DND-41 (cell line): ENCODE results near the gene TMEM190.

Experiments used
- CTCF ChIP-seq: IDR thresholded peaks from 2 replicates; pipeline ENCODE4 v1.5.1; 2012; ENCODE audit warnings: borderline replicate concordance, low read length, moderate library complexity, mild to moderate bottlenecking; ENCODE audit not compliant: poor library complexity, severe bottlenecking; ENCODE audit errors: extremely low read depth
- EZH2 ChIP-seq: IDR thresholded peaks from 3 replicates; pipeline ENCODE4 v1.6.1; 2012; ENCODE audit warnings: borderline replicate concordance, low read depth, mild to moderate bottlenecking, moderate library complexity, low read length, inconsistent platforms; ENCODE audit not compliant: severe bottlenecking

- TF ChIP-seq CTCF (no peak), EZH2 (no peak)
Measured at GRCh38 chr19:55360902-55361301, 15.7 kb upstream of the TMEM190 start.
